ENCODE data around the gene FURIN.

DNA sequence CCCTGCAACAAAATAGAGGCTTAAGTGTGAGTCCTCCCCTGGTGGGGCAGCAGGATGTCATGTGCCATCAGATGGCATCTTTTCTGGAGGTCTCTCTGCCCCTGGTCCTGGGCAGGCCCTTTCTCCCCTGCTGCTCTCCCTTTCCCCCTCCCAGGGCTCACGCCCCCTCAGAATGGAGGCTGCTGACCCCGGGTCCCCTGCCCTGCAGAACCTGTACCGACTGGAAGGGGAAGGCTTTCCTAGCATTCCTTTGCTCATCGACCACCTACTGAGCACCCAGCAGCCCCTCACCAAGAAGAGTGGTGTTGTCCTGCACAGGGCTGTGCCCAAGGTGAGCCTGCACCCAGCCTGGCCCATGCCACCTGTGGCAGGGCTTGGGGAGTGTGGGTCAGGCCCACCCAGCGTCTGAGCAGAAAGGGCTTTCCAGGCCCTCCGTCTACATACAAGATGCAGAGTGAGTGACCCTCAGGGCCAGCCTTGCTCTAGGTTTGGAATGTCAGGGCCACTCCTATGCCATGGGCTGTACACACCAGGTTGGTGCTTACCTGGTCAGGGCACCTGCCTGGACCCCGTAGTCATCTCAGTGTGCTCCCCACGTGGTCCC lies 23.1 kb downstream of the FURIN start:
- TF ChIP-seq BHLHE40 (IDR thresholded peaks at IDR 0.05; ENCODE audit: borderline replicate concordance) (no peak), ELF4 (IDR thresholded peaks at IDR 0.05) (no peak), FOXK2 (IDR thresholded peaks at IDR 0.05) (no peak), NFRKB (IDR thresholded peaks at IDR 0.05) (no peak), HDGF (IDR thresholded peaks at IDR 0.05; ENCODE audit: borderline replicate concordance) (no peak), SUZ12 (IDR thresholded peaks at IDR 0.05) (no peak), ARNT (IDR thresholded peaks at IDR 0.05) (no peak)
